Activated CD8-positive, alpha-beta T cell treated with anti-CD3 and anti-CD28 coated beads for 36 hours (primary cell): ENCODE data around the gene PCDHGB3. TPM values are rescaled to one million over a fixed set of nuclear protein-coding genes. Genes with fewer than 3 reads are reported as not detected.

ENCODE experiments used
- ATAC-seq: fragments of 200-7000 bp; cut with Tn5 transposase; one replicate; pipeline ENCODE4 v1.10.0; 2021; ENCODE audit warnings: mild to moderate bottlenecking, moderate library complexity
- CTCF ChIA-PET: fragments of 350-600 bp; sonication (Branson Sonifier 250); formaldehyde crosslinking; loops from one replicate; lab custom pipeline; 2021; ENCODE audit warnings: antibody characterized with exemption; lab: Charles Lee
- POLR2A ChIA-PET: fragments of 350-600 bp; sonication (Branson Sonifier 250); formaldehyde crosslinking; loops from one replicate; lab custom pipeline; 2021; ENCODE audit warnings: antibody characterized with exemption; lab: Charles Lee
- DNase-seq: peaks from one replicate; pipeline ENCODE4 v3.0.0-alpha.2; 2020
- H3K27ac Mint-ChIP-seq: one replicate; pipeline ENCODE4 v1.8.0; 2021; ENCODE audit warnings: mild to moderate bottlenecking, mixed read lengths
- H3K27me3 Mint-ChIP-seq: one replicate; pipeline ENCODE4 v1.8.0; 2021; ENCODE audit warnings: mixed read lengths
- H3K36me3 Mint-ChIP-seq: one replicate; pipeline ENCODE4 v1.8.0; 2021; ENCODE audit warnings: low read depth, mixed read lengths
- H3K4me1 Mint-ChIP-seq: one replicate; pipeline ENCODE4 v1.8.0; 2021; ENCODE audit warnings: low read depth, mixed read lengths
- H3K4me3 Mint-ChIP-seq: one replicate; pipeline ENCODE4 v1.8.0; 2021; ENCODE audit warnings: mild to moderate bottlenecking, moderate library complexity, mixed read lengths
- H3K9me3 Mint-ChIP-seq: one replicate; pipeline ENCODE4 v1.8.0; 2021; ENCODE audit warnings: mixed read lengths
- intact Hi-C: fragments of 100-400 bp; cut with micrococcal nuclease; formaldehyde crosslinking; loops from one replicate; pipeline ENCODE4 v1.10.0; 2022
- total RNA-seq, 2 experiments: library from RNA; stranded (reverse); gene quantifications; one replicate each; pipeline ENCODE4 v1.2.3, GENCODE V29; 2021
- TF ChIP-seq, protein P1 (sequence below): fragments of 200-600 bp; IDR thresholded peaks from one replicate; pipeline ENCODE4 v1.8.0; 2022; ENCODE audit warnings: antibody characterized with exemption, mild to moderate bottlenecking

Gene PCDHGB3
- total RNA-seq, result under 1 TPM; 0.07 to 0.16 TPM

DNA sequence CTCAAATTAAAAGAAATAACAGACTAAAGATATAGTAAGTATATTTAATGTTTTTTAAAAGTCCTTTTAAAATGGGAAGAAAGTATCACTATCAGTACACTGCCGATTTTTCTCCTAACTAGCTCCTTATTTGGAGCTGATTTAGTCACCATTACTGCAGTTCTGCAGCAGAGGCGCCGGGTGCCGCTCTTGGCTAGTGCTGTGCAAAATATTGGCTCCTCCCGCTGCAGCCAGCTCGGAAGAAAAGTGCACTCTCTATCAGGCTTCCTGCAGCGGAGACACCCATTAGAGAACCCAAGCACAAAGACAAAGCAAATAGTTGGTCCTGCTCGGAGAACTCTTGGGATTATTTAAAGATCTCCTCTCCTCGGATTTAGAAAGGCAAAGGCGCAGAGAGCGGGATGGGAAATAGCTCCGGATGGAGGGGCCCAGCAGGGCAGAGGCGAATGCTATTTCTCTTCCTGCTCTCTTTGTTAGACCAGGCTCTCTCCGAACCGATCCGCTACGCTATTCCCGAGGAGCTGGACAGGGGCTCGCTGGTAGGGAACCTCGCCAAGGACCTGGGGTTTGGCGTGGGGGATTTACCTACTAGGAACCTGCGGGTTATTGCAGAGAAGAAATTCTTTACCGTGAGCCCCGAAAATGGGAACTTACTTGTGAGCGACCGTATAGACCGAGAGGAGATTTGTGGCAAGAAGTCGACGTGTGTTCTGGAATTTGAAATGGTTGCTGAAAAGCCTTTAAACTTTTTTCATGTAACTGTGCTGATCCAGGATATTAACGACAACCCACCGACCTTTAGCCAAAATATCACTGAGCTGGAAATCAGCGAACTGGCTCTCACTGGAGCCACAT lies at the start of gene PCDHGB3:
Gene PCDHGB3, plus strand, starts transcription at position 249 of the 855 bp plus-strand sequence. Its CDS starts 153 bp downstream, at position 402.
- CTCF ChIA-PET, result interaction anchor here (0.6 to 3.5 kb wide), 32 partner anchors 10 to 286 kb away, joined by 3 to 23 read pairs (median 5); partner anchors contain the start of genes PCDHB9, PCDHGA10, PCDHGA11 and PCDHGA12
- peak within 1 kb of the TSS; percentile 58 for H3K4me3 Mint-ChIP-seq
- H3K9me3 Mint-ChIP-seq, result peaks cover 28% of the 10 kb centered on the region
- H3K36me3 Mint-ChIP-seq, result peaks cover 21% of the 10 kb centered on the region
- intact Hi-C loops, result no loop called here
- peaks cover 2% of the 10 kb centered on the region for H3K4me1 Mint-ChIP-seq
- TF ChIP-seq, protein P1, sequence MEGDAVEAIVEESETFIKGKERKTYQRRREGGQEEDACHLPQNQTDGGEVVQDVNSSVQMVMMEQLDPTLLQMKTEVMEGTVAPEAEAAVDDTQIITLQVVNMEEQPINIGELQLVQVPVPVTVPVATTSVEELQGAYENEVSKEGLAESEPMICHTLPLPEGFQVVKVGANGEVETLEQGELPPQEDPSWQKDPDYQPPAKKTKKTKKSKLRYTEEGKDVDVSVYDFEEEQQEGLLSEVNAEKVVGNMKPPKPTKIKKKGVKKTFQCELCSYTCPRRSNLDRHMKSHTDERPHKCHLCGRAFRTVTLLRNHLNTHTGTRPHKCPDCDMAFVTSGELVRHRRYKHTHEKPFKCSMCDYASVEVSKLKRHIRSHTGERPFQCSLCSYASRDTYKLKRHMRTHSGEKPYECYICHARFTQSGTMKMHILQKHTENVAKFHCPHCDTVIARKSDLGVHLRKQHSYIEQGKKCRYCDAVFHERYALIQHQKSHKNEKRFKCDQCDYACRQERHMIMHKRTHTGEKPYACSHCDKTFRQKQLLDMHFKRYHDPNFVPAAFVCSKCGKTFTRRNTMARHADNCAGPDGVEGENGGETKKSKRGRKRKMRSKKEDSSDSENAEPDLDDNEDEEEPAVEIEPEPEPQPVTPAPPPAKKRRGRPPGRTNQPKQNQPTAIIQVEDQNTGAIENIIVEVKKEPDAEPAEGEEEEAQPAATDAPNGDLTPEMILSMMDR, result peak; percentile 27
- POLR2A ChIA-PET, result no interaction called here
- peak; percentile 74 for ATAC-seq
- H3K27me3 Mint-ChIP-seq, result peaks cover 67% of the 10 kb centered on the region
- H3K27ac Mint-ChIP-seq, result no peak within 1 kb of the TSS
- DNase-seq, result peak; percentile 48

DNA sequence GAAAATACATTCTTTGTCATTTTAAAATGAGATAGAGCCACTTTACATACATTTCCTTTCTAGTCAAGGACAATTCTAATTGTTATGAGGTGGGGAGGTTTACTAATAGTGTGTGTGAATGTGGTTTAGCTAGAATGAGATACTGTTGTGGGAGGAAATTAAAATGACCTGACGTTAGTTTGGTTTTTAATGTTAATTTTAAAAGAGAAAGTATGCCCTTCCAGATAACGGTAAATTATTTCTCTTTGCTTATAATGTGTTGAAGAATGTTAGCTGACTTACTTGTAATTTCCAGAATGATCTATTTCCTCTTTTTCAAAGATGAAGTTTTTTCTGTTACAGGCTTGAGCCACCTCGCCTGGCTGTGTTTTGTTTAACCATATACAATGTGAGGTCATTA lies 47.8 kb upstream of the PCDHGB3 start:
- TF ChIP-seq, protein P1, result no peak
- intact Hi-C loops, result loop anchor here (10.0 kb wide), 2 partner anchors 193 to 243 kb away; no protein-coding TSS in a partner anchor
- Mint-ChIP-seq H3K27me3 (peaks cover 3% of the 10 kb centered on the region), H3K36me3 (peaks cover 36% of the 10 kb centered on the region), H3K4me3 (no peak overlapping the region), H3K9me3 (peaks cover 34% of the 10 kb centered on the region), H3K27ac (no peak overlapping the region), H3K4me1 (peaks cover 26% of the 10 kb centered on the region)
- no peak for ATAC-seq
- POLR2A ChIA-PET, result no interaction called here
- no peak for DNase-seq
- CTCF ChIA-PET, result interaction anchor here (0.7 to 1.4 kb wide), 3 partner anchors 75 to 486 kb away, joined by 3 read pairs; no protein-coding TSS in a partner anchor

DNA sequence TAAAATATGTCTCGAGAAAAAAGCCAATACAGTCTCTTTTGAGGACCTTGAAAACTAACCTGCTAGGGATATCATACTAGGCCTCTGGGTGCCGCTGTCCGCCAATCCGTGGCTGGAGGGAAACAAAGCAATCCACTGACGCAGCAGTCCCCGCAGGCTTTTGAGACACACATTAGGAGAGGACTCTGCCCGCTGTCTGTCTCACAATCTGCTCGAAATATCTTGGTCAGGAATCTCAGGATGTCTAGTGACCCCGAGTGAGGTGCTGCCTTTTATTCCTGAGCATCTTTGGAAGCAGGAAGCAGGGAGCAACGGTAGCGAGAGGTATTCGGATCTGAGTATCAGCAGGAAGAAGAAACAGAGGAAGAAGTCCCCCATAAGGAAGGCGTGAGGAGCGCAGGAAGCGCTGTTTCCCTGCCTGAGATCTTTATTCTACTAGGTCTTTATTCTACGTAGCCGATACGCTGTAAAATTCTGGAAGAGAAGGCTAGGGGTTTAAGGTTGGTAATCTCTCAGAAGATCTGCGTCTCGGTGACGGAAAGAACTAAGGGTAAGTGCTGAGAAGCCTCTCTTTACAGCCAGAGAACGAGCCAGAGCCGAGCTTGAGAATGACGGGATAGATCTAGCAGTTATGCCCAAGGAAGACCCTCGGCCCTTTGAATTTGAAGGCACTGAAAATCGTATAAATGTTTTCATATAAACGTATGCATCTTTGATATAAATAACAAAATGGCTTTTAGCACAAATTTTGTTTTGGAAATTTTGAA lies 43.8 kb upstream of the PCDHGB3 start:
- CTCF ChIA-PET, result interaction anchor here (0.7 to 2.9 kb wide), 10 partner anchors 10 to 266 kb away, joined by 3 to 13 read pairs (median 4); partner anchors contain the start of genes PCDHGA2 and PCDHGB3

DNA sequence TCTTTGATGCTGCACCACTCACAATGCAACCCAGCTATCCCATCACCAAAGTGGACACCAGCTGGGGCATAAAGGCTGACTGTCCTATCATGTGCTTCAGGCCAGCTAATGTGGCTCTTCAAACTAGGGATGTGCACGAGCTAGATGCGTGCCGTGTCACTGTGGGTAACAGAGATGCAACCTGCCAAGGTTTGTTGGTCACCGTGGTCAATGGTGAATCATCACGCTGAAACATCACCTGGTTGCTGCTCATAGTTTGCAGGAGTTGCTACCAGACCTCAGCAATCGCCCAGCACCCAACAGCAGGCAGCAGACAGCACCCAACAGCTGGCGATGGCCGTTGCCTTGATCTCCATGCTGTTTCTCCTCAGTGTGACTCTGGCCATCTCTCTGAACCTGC lies 41.8 kb upstream of the PCDHGB3 start:
- ATAC-seq (no peak), DNase-seq (peak; percentile 23)
- ChIA-PET POLR2A (interaction anchor here (0.6 kb wide), 1 partner anchor 10 kb away, joined by 3 read pairs; no protein-coding TSS in a partner anchor), CTCF (interaction anchor here (0.9 to 3.5 kb wide), 9 partner anchors 8 to 236 kb away, joined by 3 to 36 read pairs (median 5); partner anchors contain the start of genes PCDHGA2, PCDHGA9, PCDHGB2 and PCDHGB3)
- TF ChIP-seq, protein P1, result no peak
- Mint-ChIP-seq H3K4me1 (peaks cover 4% of the 10 kb centered on the region), H3K27me3 (peaks cover 28% of the 10 kb centered on the region), H3K27ac (no peak overlapping the region), H3K9me3 (peaks cover 18% of the 10 kb centered on the region), H3K36me3 (peaks cover 12% of the 10 kb centered on the region), H3K4me3 (no peak overlapping the region)
- intact Hi-C loops, result loop anchor here (10.0 kb wide), 2 partner anchors 187 to 237 kb away; no protein-coding TSS in a partner anchor

More for the DNA sequence above, 43.8 kb upstream of the PCDHGB3 start:
- Mint-ChIP-seq H3K27me3 (peaks cover 24% of the 10 kb centered on the region), H3K36me3 (peaks cover 2% of the 10 kb centered on the region), H3K9me3 (peaks cover 21% of the 10 kb centered on the region), H3K4me1 (peaks cover 4% of the 10 kb centered on the region), H3K27ac (peak overlapping the region; percentile 81), H3K4me3 (peak overlapping the region; percentile 79)
- DNase-seq (peak; percentile 84), ATAC-seq (peak; percentile 96)
- intact Hi-C loops, result loop anchor here (10.0 kb wide), 2 partner anchors 189 to 239 kb away; no protein-coding TSS in a partner anchor
- TF ChIP-seq, protein P1, result peak; percentile 51
- POLR2A ChIA-PET, result no interaction called here
